OCI-LY3 (cell line): ENCODE data around the gene SLC22A12.

Experiments used
- H2AFZ ChIP-seq: fragments of 200-600, 300-600 bp; shearing (Covaris generic); 2 replicates; pipeline ENCODE4 v1.6.0; 2014; ENCODE audit warnings: antibody characterized with exemption, low read depth, low read length
- H3K27ac ChIP-seq: fragments of 200-600, 300-600 bp; sonication (generic); 2 replicates; pipeline ENCODE4 v1.5.1; 2014; ENCODE audit warnings: mild to moderate bottlenecking, low read length, moderate library complexity, mixed read lengths
- H3K27me3 ChIP-seq: fragments of 200-600, 300-600 bp; sonication (generic); 2 replicates; pipeline ENCODE4 v1.6.1; 2014; ENCODE audit warnings: low read depth, low read length, mixed read lengths
- H3K36me3 ChIP-seq: fragments of 200-600, 300-600 bp; sonication (generic); replicated peaks from 2 replicates; pipeline ENCODE3; 2014; ENCODE audit warnings: low read depth, low read length, mixed read lengths
- H3K4me1 ChIP-seq: fragments of 300-600, 200-600 bp; sonication (generic); 2 replicates; pipeline ENCODE4 v1.6.1; 2014; ENCODE audit warnings: low read length, mixed read lengths
- H3K4me2 ChIP-seq: fragments of 200-600, 300-600 bp; sonication (generic); 2 replicates; pipeline ENCODE4 v1.6.1; 2014; ENCODE audit warnings: low read length, mixed read lengths
- H3K4me3 ChIP-seq: fragments of 300-600, 200-600 bp; sonication (generic); 2 replicates; pipeline ENCODE4 v1.5.1; 2014; ENCODE audit warnings: antibody characterized with exemption, mild to moderate bottlenecking, low read length, moderate library complexity
- H3K79me2 ChIP-seq: fragments of 300-600, 200-600 bp; shearing (Covaris generic); 2 replicates; pipeline ENCODE4 v1.6.1; 2014; ENCODE audit warnings: mild to moderate bottlenecking, low read length, mixed read lengths
- H3K9ac ChIP-seq: fragments of 300-600, 200-600 bp; shearing (Covaris generic); 2 replicates; pipeline ENCODE4 v1.6.0; 2014; ENCODE audit warnings: mild to moderate bottlenecking, low read length, moderate library complexity
- H3K9me3 ChIP-seq: fragments of 200-600, 300-600 bp; shearing (Covaris generic); 2 replicates; pipeline ENCODE4 v1.6.1; 2014; ENCODE audit warnings: low read length, mixed read lengths; ENCODE audit not compliant: insufficient read depth
- H4K20me1 ChIP-seq: fragments of 200-600, 300-600 bp; sonication (generic); 2 replicates; pipeline ENCODE4 v1.6.1; 2016; ENCODE audit warnings: low read length, mixed read lengths; ENCODE audit not compliant: insufficient read depth
- CTCF ChIP-seq: fragments of 200-600, 300-600 bp; sonication (generic); IDR thresholded peaks from 2 replicates; pipeline ENCODE4 v1.5.1; 2014; ENCODE audit warnings: antibody characterized with exemption, low read length, low read depth
- EZH2phosphoT487 ChIP-seq: fragments of 200-600 bp; shearing (Covaris generic); IDR thresholded peaks from 2 replicates; pipeline ENCODE4 v1.6.1; 2018; ENCODE audit warnings: antibody characterized with exemption, mixed run types, low read depth

SLC22A12 gene

GRCh38 chr11:64605656-64606585 is 14.9 kb downstream of the SLC22A12 start:
- Histone ChIP-seq H3K4me1 (no peaks in the 10 kb centered on the region), H3K27me3 (peaks cover 27% of the 10 kb centered on the region), H3K9me3 (no peaks in the 10 kb centered on the region), H3K27ac (no peak overlapping the region), H3K79me2 (no peaks in the 10 kb centered on the region), H2AFZ (no peak overlapping the region), H3K4me2 (no peak overlapping the region), H3K4me3 (no peak overlapping the region), H3K36me3 (no peaks in the 10 kb centered on the region), H3K9ac (no peak overlapping the region), H4K20me1 (no peaks in the 10 kb centered on the region)
- TF ChIP-seq CTCF (no peak), EZH2phosphoT487 (no peak)

- no peaks in the 10 kb centered on the region for H4K20me1 ChIP-seq
- H3K9me3 ChIP-seq: no peaks in the 10 kb centered on the region
- H3K4me2 ChIP-seq: no peak overlapping the region
- H3K4me1 ChIP-seq: no peaks in the 10 kb centered on the region
- no peak overlapping the region for H3K4me3 ChIP-seq
- no peak overlapping the region for H3K9ac ChIP-seq
- no peak overlapping the region for H2AFZ ChIP-seq
- H3K36me3 ChIP-seq: no peaks in the 10 kb centered on the region
- H3K27me3 ChIP-seq: peaks cover 27% of the 10 kb centered on the region
- TF ChIP-seq EZH2phosphoT487 (no peak), CTCF (no peak)
- H3K79me2 ChIP-seq: no peaks in the 10 kb centered on the region
- no peak overlapping the region for H3K27ac ChIP-seq
These were observed 15.9 kb downstream of the SLC22A12 start for GRCh38 chr11:64606796-64607380.

- Histone ChIP-seq H4K20me1 (no peaks in the 10 kb centered on the region), H3K9ac (no peak overlapping the region), H3K9me3 (no peaks in the 10 kb centered on the region), H2AFZ (no peak overlapping the region), H3K27ac (no peak overlapping the region), H3K4me1 (no peaks in the 10 kb centered on the region), H3K79me2 (no peaks in the 10 kb centered on the region), H3K36me3 (no peaks in the 10 kb centered on the region), H3K27me3 (peaks cover 27% of the 10 kb centered on the region), H3K4me3 (no peak overlapping the region), H3K4me2 (no peak overlapping the region)
- no peak for TF ChIP-seq CTCF
- TF ChIP-seq EZH2phosphoT487: no peak
These were observed 16.5 kb downstream of the SLC22A12 start for GRCh38 chr11:64607381-64607985.

GRCh38 chr11:64608046-64608445 is 17.0 kb downstream of the SLC22A12 start:
- H3K27me3 ChIP-seq: peaks cover 27% of the 10 kb centered on the region
- H3K27ac ChIP-seq: no peak overlapping the region
- H3K4me2 ChIP-seq: no peak overlapping the region
- no peaks in the 10 kb centered on the region for H3K36me3 ChIP-seq
- no peaks in the 10 kb centered on the region for H4K20me1 ChIP-seq
- H3K79me2 ChIP-seq: no peaks in the 10 kb centered on the region
- no peak overlapping the region for H3K4me3 ChIP-seq
- no peak overlapping the region for H2AFZ ChIP-seq
- H3K9ac ChIP-seq: no peak overlapping the region
- H3K9me3 ChIP-seq: no peaks in the 10 kb centered on the region
- TF ChIP-seq EZH2phosphoT487 (no peak), CTCF (no peak)
- H3K4me1 ChIP-seq: no peaks in the 10 kb centered on the region
